ENCODE results near the gene SLC6A1. TPM values are rescaled to one million over a fixed set of nuclear protein-coding genes. Genes with fewer than 3 reads are reported as not detected.

SLC6A1 gene
- total and polyA plus RNA-seq, 7 donors = 0.27 to 1.9 (median 0.36) TPM

- no peaks in the 10 kb centered on the region for H3K9me3 ChIP-seq
- TF ChIP-seq, protein P1, sequence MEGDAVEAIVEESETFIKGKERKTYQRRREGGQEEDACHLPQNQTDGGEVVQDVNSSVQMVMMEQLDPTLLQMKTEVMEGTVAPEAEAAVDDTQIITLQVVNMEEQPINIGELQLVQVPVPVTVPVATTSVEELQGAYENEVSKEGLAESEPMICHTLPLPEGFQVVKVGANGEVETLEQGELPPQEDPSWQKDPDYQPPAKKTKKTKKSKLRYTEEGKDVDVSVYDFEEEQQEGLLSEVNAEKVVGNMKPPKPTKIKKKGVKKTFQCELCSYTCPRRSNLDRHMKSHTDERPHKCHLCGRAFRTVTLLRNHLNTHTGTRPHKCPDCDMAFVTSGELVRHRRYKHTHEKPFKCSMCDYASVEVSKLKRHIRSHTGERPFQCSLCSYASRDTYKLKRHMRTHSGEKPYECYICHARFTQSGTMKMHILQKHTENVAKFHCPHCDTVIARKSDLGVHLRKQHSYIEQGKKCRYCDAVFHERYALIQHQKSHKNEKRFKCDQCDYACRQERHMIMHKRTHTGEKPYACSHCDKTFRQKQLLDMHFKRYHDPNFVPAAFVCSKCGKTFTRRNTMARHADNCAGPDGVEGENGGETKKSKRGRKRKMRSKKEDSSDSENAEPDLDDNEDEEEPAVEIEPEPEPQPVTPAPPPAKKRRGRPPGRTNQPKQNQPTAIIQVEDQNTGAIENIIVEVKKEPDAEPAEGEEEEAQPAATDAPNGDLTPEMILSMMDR (IDR thresholded peaks at IDR 0.05) = no peak
- ATAC-seq (no peak), DNase-seq (no peak)
- H3K4me3 ChIP-seq = no peak overlapping the region
- H3K36me3 ChIP-seq (ENCODE audit: insufficient read depth in 1 of 2, low read depth in 1 of 2) = no peaks in the 10 kb centered on the region
- no peak overlapping the region for H3K27ac ChIP-seq
- H3K27me3 ChIP-seq (ENCODE audit: insufficient read depth in 3 of 3, low read length in 2 of 3) = peaks cover 0 to 14% (median 1%) of the 10 kb centered on the region in 3 donors
- intact Hi-C loops (cut with DNase I) = no loop called here
- H3K4me1 ChIP-seq = no peaks in the 10 kb centered on the region
- WGBS, 3 donors = 87 to 93% (median 91%) methylated on average over 2 of the region's 2 CpGs
These were observed 55.0 kb downstream of the SLC6A1 start for GRCh38 chr3:11047500-11047899.

GRCh38 chr3:11050666-11051323 is 58.2 kb downstream of the SLC6A1 start:
- H3K27ac ChIP-seq = no peak overlapping the region
- no peaks in the 10 kb centered on the region for H3K36me3 ChIP-seq (ENCODE audit: insufficient read depth in 1 of 2, low read depth in 1 of 2)
- 57 to 59% (median 58%) methylated on average over 11 of the region's 11 CpGs for WGBS, 3 donors
- DNase-seq (no peak), ATAC-seq (no peak)
- H3K4me1 ChIP-seq = no peaks in the 10 kb centered on the region
- no peaks in the 10 kb centered on the region for H3K9me3 ChIP-seq
- H3K27me3 ChIP-seq (ENCODE audit: insufficient read depth in 3 of 3, low read length in 2 of 3) = peaks cover 0 to 20% (median 3%) of the 10 kb centered on the region in 3 donors
- intact Hi-C loops (cut with DNase I) = no loop called here
- TF ChIP-seq, protein P1 (IDR thresholded peaks at IDR 0.05) = no peak
- no peak overlapping the region for H3K4me3 ChIP-seq

DNA sequence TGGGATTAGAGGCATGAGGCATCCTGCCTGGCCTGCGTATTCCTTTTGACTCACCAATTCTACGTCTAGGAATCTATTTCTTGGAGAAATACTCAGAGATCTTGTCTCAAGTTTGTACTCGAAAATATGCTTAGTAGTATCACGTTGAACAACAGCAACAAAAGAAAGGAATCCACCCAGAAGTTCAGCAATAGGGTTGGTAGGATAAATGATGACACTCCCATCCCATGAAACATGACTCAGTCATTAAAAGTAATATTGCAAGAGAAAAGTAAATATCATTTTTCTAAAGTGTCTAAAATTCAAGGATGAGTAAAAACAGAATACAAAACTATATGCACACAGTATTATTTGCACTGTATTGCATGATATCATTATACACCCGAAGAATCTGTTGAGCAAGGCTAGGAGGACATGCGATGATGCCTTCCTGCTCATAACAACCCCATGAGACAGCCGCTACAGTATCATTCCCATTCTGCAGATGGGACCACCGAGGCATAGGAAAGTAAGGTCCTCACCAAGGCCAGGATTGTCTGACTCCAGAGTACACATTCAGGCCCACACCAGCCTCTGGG is 61.5 kb downstream of the SLC6A1 start:
- Histone ChIP-seq H3K4me1 (no peaks in the 10 kb centered on the region), H3K27me3 (ENCODE audit: insufficient read depth in 3 of 3, low read length in 2 of 3) (peaks cover 0 to 43% (median 5%) of the 10 kb centered on the region in 3 donors), H3K9me3 (no peaks in the 10 kb centered on the region), H3K4me3 (no peak overlapping the region), H3K27ac (no peak overlapping the region), H3K36me3 (ENCODE audit: insufficient read depth in 1 of 2, low read depth in 1 of 2) (no peaks in the 10 kb centered on the region)
- ATAC-seq = no peak
- DNase-seq = no peak
- intact Hi-C loops (cut with DNase I) = no loop called here
- WGBS, 3 donors = 83 to 89% (median 86%) methylated on average over 8 of the region's 8 CpGs
- TF ChIP-seq, protein P1 (IDR thresholded peaks at IDR 0.05) = no peak

GRCh38 chr3:11054739-11055438 is 62.3 kb downstream of the SLC6A1 start:
- H3K27ac ChIP-seq = no peak overlapping the region
- DNase-seq (no peak), ATAC-seq (no peak)
- no peak overlapping the region for H3K4me3 ChIP-seq
- TF ChIP-seq, protein P1 (IDR thresholded peaks at IDR 0.05) = no peak
- no peaks in the 10 kb centered on the region for H3K9me3 ChIP-seq
- H3K27me3 ChIP-seq (ENCODE audit: insufficient read depth in 3 of 3, low read length in 2 of 3) = peaks cover 0 to 51% (median 4%) of the 10 kb centered on the region in 3 donors
- intact Hi-C loops (cut with DNase I) = no loop called here
- H3K4me1 ChIP-seq = no peaks in the 10 kb centered on the region
- no peaks in the 10 kb centered on the region for H3K36me3 ChIP-seq (ENCODE audit: insufficient read depth in 1 of 2, low read depth in 1 of 2)
- 81 to 82% (median 81%) methylated on average over 16 to 17 of the region's 17 CpGs for WGBS, 3 donors

All from psoas muscle (tissue), 8 donors.